Osteoblast (primary cell): ENCODE results near the gene GJA4. TPM values are rescaled to one million over a fixed set of nuclear protein-coding genes. Genes with fewer than 3 reads are reported as not detected.

Experiments
- DNase-seq: peaks from one replicate; pipeline ENCODE4 v3.0.0; 2011; ENCODE audit warnings: low spot score, mixed read lengths; ENCODE audit not compliant: insufficient read length; ENCODE audit errors: missing footprints
- H2AFZ ChIP-seq: 2 replicates; pipeline ENCODE4 v1.6.0; 2011; ENCODE audit warnings: mild to moderate bottlenecking, low read length
- H3K27ac ChIP-seq: 2 replicates; pipeline ENCODE4 v1.5.1; 2011; ENCODE audit warnings: mild to moderate bottlenecking, low read depth, low read length, moderate library complexity
- H3K27me3 ChIP-seq: 2 replicates; pipeline ENCODE4 v1.6.0; 2012; ENCODE audit warnings: mild to moderate bottlenecking, control low read depth, inconsistent platforms, low read length, moderate library complexity; ENCODE audit not compliant: insufficient read depth
- H3K36me3 ChIP-seq: 2 replicates; pipeline ENCODE4 v1.5.1; 2011; ENCODE audit warnings: mild to moderate bottlenecking, low read length, control low read depth, moderate library complexity; ENCODE audit not compliant: insufficient read depth
- H3K4me1 ChIP-seq: 2 replicates; pipeline ENCODE4 v1.5.1; 2011; ENCODE audit warnings: mild to moderate bottlenecking, low read length, control low read depth, moderate library complexity; ENCODE audit not compliant: insufficient read depth
- H3K4me2 ChIP-seq: 2 replicates; pipeline ENCODE4 v1.6.0; 2011; ENCODE audit warnings: mild to moderate bottlenecking, low read length; ENCODE audit not compliant: insufficient read depth
- H3K4me3 ChIP-seq: fragments of 200-600 bp; sonication (generic); 3 replicates; pipeline ENCODE4 v1.5.1; 2012; ENCODE audit warnings: mild to moderate bottlenecking, low read length, inconsistent platforms; ENCODE audit not compliant: insufficient read depth
- H3K79me2 ChIP-seq: 2 replicates; pipeline ENCODE4 v1.6.0; 2012; ENCODE audit warnings: mild to moderate bottlenecking, low read length, control low read depth, inconsistent platforms; ENCODE audit not compliant: insufficient read depth
- H3K9me3 ChIP-seq: 2 replicates; pipeline ENCODE4 v1.5.1; 2011; ENCODE audit warnings: low read depth, low read length, control low read depth
- H4K20me1 ChIP-seq: 2 replicates; pipeline ENCODE4 v1.6.0; 2012; ENCODE audit warnings: mild to moderate bottlenecking, low read length, control low read depth; ENCODE audit not compliant: insufficient read depth
- total RNA-seq: library from RNA; depleted of rRNA; stranded (reverse); fragments of >200 nt; gene quantifications from 2 replicates; pipeline ENCODE4 v1.2.3, GENCODE V29; 2012
- TF ChIP-seq, protein P1 (sequence below): IDR thresholded peaks from 2 replicates; pipeline ENCODE4 v1.5.1; 2011; ENCODE audit warnings: mild to moderate bottlenecking, low read depth, low read length, moderate library complexity; ENCODE audit errors: extremely low read depth

Gene GJA4
- total RNA-seq, 1 donor: not detected

DNA sequence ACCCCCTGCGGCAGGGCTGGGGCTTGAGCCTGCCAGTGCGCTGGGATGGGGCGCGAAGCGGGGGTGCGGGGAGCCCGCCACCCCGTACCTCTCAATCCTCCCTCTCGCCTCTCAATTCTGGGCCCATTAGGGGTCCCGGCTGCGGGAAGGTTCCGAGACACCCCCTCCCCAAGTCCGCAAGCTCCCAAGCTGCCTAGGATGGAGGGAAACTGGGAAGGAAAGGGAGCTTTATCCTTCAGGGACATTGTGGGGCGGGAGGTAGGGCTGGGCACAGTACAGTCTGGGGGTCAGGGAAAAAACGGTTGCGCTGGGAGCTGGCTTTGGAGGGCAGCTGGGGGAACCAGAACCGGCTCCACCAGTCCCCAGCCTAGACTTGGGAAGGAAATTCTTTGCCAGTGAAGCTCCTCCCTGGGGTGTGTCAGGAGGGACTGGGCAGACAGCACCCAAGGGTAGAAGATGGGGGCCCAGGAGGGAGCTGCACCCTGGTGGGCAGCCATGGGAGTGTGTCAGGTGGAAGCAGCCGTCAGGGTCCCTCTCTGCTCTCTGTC lies 10.9 kb upstream of the GJA4 start:
- TF ChIP-seq, protein P1, sequence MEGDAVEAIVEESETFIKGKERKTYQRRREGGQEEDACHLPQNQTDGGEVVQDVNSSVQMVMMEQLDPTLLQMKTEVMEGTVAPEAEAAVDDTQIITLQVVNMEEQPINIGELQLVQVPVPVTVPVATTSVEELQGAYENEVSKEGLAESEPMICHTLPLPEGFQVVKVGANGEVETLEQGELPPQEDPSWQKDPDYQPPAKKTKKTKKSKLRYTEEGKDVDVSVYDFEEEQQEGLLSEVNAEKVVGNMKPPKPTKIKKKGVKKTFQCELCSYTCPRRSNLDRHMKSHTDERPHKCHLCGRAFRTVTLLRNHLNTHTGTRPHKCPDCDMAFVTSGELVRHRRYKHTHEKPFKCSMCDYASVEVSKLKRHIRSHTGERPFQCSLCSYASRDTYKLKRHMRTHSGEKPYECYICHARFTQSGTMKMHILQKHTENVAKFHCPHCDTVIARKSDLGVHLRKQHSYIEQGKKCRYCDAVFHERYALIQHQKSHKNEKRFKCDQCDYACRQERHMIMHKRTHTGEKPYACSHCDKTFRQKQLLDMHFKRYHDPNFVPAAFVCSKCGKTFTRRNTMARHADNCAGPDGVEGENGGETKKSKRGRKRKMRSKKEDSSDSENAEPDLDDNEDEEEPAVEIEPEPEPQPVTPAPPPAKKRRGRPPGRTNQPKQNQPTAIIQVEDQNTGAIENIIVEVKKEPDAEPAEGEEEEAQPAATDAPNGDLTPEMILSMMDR: no peak
- no peaks in the 10 kb centered on the region for H4K20me1 ChIP-seq
- no peak for DNase-seq
- peaks cover 46% of the 10 kb centered on the region for H3K27me3 ChIP-seq
- H3K4me1 ChIP-seq: no peaks in the 10 kb centered on the region
- H3K27ac ChIP-seq: no peak overlapping the region
- no peaks in the 10 kb centered on the region for H3K9me3 ChIP-seq
- H2AFZ ChIP-seq: no peak overlapping the region
- no peak overlapping the region for H3K4me3 ChIP-seq
- no peaks in the 10 kb centered on the region for H3K79me2 ChIP-seq
- H3K36me3 ChIP-seq: no peaks in the 10 kb centered on the region
- H3K4me2 ChIP-seq: no peak overlapping the region

DNA sequence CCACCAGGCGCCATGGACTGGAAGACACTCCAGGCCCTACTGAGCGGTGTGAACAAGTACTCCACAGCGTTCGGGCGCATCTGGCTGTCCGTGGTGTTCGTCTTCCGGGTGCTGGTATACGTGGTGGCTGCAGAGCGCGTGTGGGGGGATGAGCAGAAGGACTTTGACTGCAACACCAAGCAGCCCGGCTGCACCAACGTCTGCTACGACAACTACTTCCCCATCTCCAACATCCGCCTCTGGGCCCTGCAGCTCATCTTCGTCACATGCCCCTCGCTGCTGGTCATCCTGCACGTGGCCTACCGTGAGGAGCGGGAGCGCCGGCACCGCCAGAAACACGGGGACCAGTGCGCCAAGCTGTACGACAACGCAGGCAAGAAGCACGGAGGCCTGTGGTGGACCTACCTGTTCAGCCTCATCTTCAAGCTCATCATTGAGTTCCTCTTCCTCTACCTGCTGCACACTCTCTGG lies 8.0 kb upstream of the GJA4 start:
- Histone ChIP-seq H3K36me3 (no peaks in the 10 kb centered on the region), H3K27ac (no peak overlapping the region), H3K27me3 (peaks cover 30% of the 10 kb centered on the region), H3K4me1 (peaks cover 8% of the 10 kb centered on the region), H4K20me1 (no peaks in the 10 kb centered on the region), H2AFZ (no peak overlapping the region), H3K4me3 (no peak overlapping the region), H3K4me2 (no peak overlapping the region), H3K9me3 (no peaks in the 10 kb centered on the region), H3K79me2 (no peaks in the 10 kb centered on the region)
- DNase-seq: no peak
- TF ChIP-seq, protein P1: no peak

DNA sequence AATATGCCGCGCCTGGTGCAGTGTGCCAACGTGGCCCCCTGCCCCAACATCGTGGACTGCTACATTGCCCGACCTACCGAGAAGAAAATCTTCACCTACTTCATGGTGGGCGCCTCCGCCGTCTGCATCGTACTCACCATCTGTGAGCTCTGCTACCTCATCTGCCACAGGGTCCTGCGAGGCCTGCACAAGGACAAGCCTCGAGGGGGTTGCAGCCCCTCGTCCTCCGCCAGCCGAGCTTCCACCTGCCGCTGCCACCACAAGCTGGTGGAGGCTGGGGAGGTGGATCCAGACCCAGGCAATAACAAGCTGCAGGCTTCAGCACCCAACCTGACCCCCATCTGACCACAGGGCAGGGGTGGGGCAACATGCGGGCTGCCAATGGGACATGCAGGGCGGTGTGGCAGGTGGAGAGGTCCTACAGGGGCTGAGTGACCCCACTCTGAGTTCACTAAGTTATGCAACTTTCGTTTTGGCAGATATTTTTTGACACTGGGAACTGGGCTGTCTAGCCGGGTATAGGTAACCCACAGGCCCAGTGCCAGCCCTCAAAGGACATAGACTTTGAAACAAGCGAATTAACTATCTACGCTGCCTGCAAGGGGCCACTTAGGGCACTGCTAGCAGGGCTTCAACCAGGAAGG lies 7.4 kb upstream of the GJA4 start:
- no peaks in the 10 kb centered on the region for H3K9me3 ChIP-seq
- no peak overlapping the region for H3K4me3 ChIP-seq
- no peak overlapping the region for H3K4me2 ChIP-seq
- DNase-seq: no peak
- H3K36me3 ChIP-seq: no peaks in the 10 kb centered on the region
- no peak overlapping the region for H3K27ac ChIP-seq
- no peaks in the 10 kb centered on the region for H4K20me1 ChIP-seq
- TF ChIP-seq, protein P1: no peak
- peaks cover 8% of the 10 kb centered on the region for H3K4me1 ChIP-seq
- no peaks in the 10 kb centered on the region for H3K79me2 ChIP-seq
- H2AFZ ChIP-seq: no peak overlapping the region
- H3K27me3 ChIP-seq: peaks cover 25% of the 10 kb centered on the region

DNA sequence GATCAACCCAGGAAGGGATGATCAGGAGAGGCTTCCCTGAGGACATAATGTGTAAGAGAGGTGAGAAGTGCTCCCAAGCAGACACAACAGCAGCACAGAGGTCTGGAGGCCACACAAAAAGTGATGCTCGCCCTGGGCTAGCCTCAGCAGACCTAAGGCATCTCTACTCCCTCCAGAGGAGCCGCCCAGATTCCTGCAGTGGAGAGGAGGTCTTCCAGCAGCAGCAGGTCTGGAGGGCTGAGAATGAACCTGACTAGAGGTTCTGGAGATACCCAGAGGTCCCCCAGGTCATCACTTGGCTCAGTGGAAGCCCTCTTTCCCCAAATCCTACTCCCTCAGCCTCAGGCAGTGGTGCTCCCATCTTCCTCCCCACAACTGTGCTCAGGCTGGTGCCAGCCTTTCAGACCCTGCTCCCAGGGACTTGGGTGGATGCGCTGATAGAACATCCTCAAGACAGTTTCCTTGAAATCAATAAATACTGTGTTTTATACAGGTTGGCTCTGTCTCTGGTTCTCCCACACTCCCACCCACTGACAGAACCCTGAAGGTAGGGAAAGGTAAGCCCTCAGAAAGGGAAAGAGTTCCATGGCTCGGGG lies 6.8 kb upstream of the GJA4 start:
- H3K9me3 ChIP-seq: no peaks in the 10 kb centered on the region
- peaks cover 8% of the 10 kb centered on the region for H3K4me1 ChIP-seq
- H3K27ac ChIP-seq: no peak overlapping the region
- no peaks in the 10 kb centered on the region for H4K20me1 ChIP-seq
- no peaks in the 10 kb centered on the region for H3K36me3 ChIP-seq
- no peak overlapping the region for H2AFZ ChIP-seq
- H3K79me2 ChIP-seq: no peaks in the 10 kb centered on the region
- peak; percentile 54 for DNase-seq
- H3K27me3 ChIP-seq: peaks cover 18% of the 10 kb centered on the region
- TF ChIP-seq, protein P1: no peak
- H3K4me2 ChIP-seq: no peak overlapping the region
- no peak overlapping the region for H3K4me3 ChIP-seq
